Upper lobe of left lung (tissue), 6 donors: ENCODE measurements around the gene CALN1. TPM values are rescaled to one million over a fixed set of nuclear protein-coding genes. Genes with fewer than 3 reads are reported as not detected.

Experiments
- ATAC-seq, 2 donors: fragments of 200-7000 bp; cut with Tn5 transposase; one replicate each; pipeline ENCODE4 v1.9.1; 2022; ENCODE audit warnings: mild to moderate bottlenecking in 2 of 2, moderate library complexity in 2 of 2; ENCODE audit not compliant: low FRiP score in 2 of 2
- DNase-seq, 2 donors: peaks; one replicate each; pipeline ENCODE4 v3.0.0-alpha.2; 2019 to 2020
- H3K27ac ChIP-seq, 4 donors: fragments of 200-600 bp; sonication (generic); one replicate each; pipeline ENCODE4 v1.5.1; 2016 to 2019
- H3K27me3 ChIP-seq, 4 donors: fragments of 200-600 bp; sonication (generic); one replicate each; pipeline ENCODE4 v1.5.1; 2017 to 2019
- H3K36me3 ChIP-seq, 4 donors: fragments of 200-600 bp; sonication (generic); one replicate each; pipeline ENCODE4 v1.5.1; 2016 to 2019
- H3K4me1 ChIP-seq, 4 donors: fragments of 200-600 bp; sonication (generic); one replicate each; pipeline ENCODE4 v1.5.1; 2018 to 2019
- H3K4me3 ChIP-seq, 4 donors: fragments of 200-600 bp; sonication (generic); one replicate each; pipeline ENCODE4 v1.5.1; 2017 to 2019; ENCODE audit warnings: mild to moderate bottlenecking in 2 of 4, moderate library complexity in 1 of 4
- H3K9me3 ChIP-seq, 4 donors: fragments of 200-600 bp; sonication (generic); one replicate each; pipeline ENCODE4 v1.5.1; 2018 to 2019
- CTCF ChIP-seq, 6 experiments: fragments of 450-650 bp in 4 of 6; fragments of 200-600 bp in 2 of 6; sonication (generic) in 2 of 6; IDR thresholded peaks; one replicate each; pipeline ENCODE4 v1.5.1; 2016 to 2019; ENCODE audit warnings: antibody characterized with exemption in 6 of 6
- EP300 ChIP-seq, 4 donors: sonication (generic); formaldehyde crosslinking; IDR thresholded peaks; one replicate each; pipeline ENCODE4 v1.5.1; 2017; ENCODE audit warnings: antibody characterized with exemption in 4 of 4, control low read depth in 2 of 4
- POLR2A ChIP-seq, 4 donors: fragments of 450-650 bp; IDR thresholded peaks; one replicate each; pipeline ENCODE4 v1.5.1; 2016 to 2017; ENCODE audit warnings: antibody characterized with exemption in 4 of 4, mild to moderate bottlenecking in 2 of 4
- POLR2AphosphoS5 ChIP-seq, 2 donors: sonication (generic); formaldehyde crosslinking; IDR thresholded peaks; one replicate each; pipeline ENCODE4 v1.5.1; 2017; ENCODE audit warnings: antibody characterized with exemption in 2 of 2
- WGBS, 2 donors: methylation state at CpG; one replicate each; pipeline ENCODE4 v1.1.5; 2017 to 2018; 5-methylcytosine and 5-hydroxymethylcytosine counted together
- total RNA-seq, 6 donors: library from RNA; depleted of rRNA in 4 of 6; stranded (reverse); fragments of >200 nt in 4 of 6; gene quantifications; one replicate each; pipeline versions ENCODE4 v1.1.0 to v1.2.1, GENCODE V29; 2016 to 2021
- donor health status: DM: no; HTN: no; CAD: no; lungs with moderate emphysema.
- donor health status: DM: no; HTN: yes; CAD: no; lungs with severe emphysema.

The CALN1 gene
- total RNA-seq, 6 donors from 2014 or later = 0.24 to 0.46 TPM; not detected in 4

- no peak overlapping the region for H3K27ac ChIP-seq
- peaks cover 0 to 18% (median 0%) of the 10 kb centered on the region in 4 donors for H3K4me1 ChIP-seq
- peaks cover 0 to 27% (median 8%) of the 10 kb centered on the region in 4 donors for H3K27me3 ChIP-seq
- H3K9me3 ChIP-seq = no peaks in the 10 kb centered on the region
- no peaks in the 10 kb centered on the region for H3K36me3 ChIP-seq
- ATAC-seq (no peak), DNase-seq (no peak)
- 40 to 53% methylated on average over 4 to 5 of the region's 5 CpGs for WGBS, 2 donors
- no peak overlapping the region for H3K4me3 ChIP-seq
- no peak for TF ChIP-seq EP300 (IDR thresholded peaks at IDR 0.05)
- TF ChIP-seq POLR2AphosphoS5 (IDR thresholded peaks at IDR 0.05) = no peak
- no peak for TF ChIP-seq POLR2A (IDR thresholded peaks at IDR 0.05)
- TF ChIP-seq CTCF (IDR thresholded peaks at IDR 0.05) = no peak
Measured at GRCh38 chr7:72334698-72335097, 77.4 kb downstream of the CALN1 start.

GRCh38 chr7:72334066-72334465 lies 78.1 kb downstream of the CALN1 start:
- Histone ChIP-seq H3K4me1 (peaks cover 0 to 18% (median 0%) of the 10 kb centered on the region in 4 donors), H3K27ac (no peak overlapping the region), H3K9me3 (no peaks in the 10 kb centered on the region), H3K36me3 (no peaks in the 10 kb centered on the region), H3K27me3 (peaks cover 0 to 27% (median 8%) of the 10 kb centered on the region in 4 donors), H3K4me3 (no peak overlapping the region)
- ATAC-seq = no peak
- DNase-seq = no peak
- TF ChIP-seq POLR2A (IDR thresholded peaks at IDR 0.05) = no peak
- no peak for TF ChIP-seq POLR2AphosphoS5 (IDR thresholded peaks at IDR 0.05)
- no peak for TF ChIP-seq CTCF (IDR thresholded peaks at IDR 0.05)
- no peak for TF ChIP-seq EP300 (IDR thresholded peaks at IDR 0.05)
- 25 to 34% methylated on average over 6 of the region's 6 CpGs for WGBS, 2 donors

- TF ChIP-seq POLR2A (IDR thresholded peaks at IDR 0.05) (no peak), POLR2AphosphoS5 (IDR thresholded peaks at IDR 0.05) (no peak), CTCF (IDR thresholded peaks at IDR 0.05) (no peak), EP300 (IDR thresholded peaks at IDR 0.05) (no peak)
- Histone ChIP-seq H3K9me3 (no peaks in the 10 kb centered on the region), H3K36me3 (no peaks in the 10 kb centered on the region), H3K4me3 (no peak overlapping the region), H3K27ac (no peak overlapping the region), H3K4me1 (no peaks in the 10 kb centered on the region), H3K27me3 (no peaks in the 10 kb centered on the region)
- DNase-seq (no peak), ATAC-seq (no peak)
Measured at GRCh38 chr7:72326811-72327210, 85.3 kb downstream of the CALN1 start.

- Histone ChIP-seq H3K4me3 (no peak overlapping the region), H3K36me3 (no peaks in the 10 kb centered on the region), H3K27me3 (no peaks in the 10 kb centered on the region), H3K9me3 (no peaks in the 10 kb centered on the region), H3K27ac (no peak overlapping the region), H3K4me1 (no peaks in the 10 kb centered on the region)
- WGBS, 2 donors = 57 to 58% methylated on average over 4 of the region's 4 CpGs
- TF ChIP-seq CTCF (IDR thresholded peaks at IDR 0.05) = no peak
- TF ChIP-seq POLR2AphosphoS5 (IDR thresholded peaks at IDR 0.05) = no peak
- TF ChIP-seq POLR2A (IDR thresholded peaks at IDR 0.05) = no peak
- no peak for TF ChIP-seq EP300 (IDR thresholded peaks at IDR 0.05)
- no peak for DNase-seq
- ATAC-seq = no peak
Measured at GRCh38 chr7:72326365-72326764, 85.8 kb downstream of the CALN1 start.

GRCh38 chr7:72325561-72325960 lies 86.6 kb downstream of the CALN1 start:
- Histone ChIP-seq H3K4me1 (no peaks in the 10 kb centered on the region), H3K4me3 (no peak overlapping the region), H3K9me3 (no peaks in the 10 kb centered on the region), H3K27ac (no peak overlapping the region), H3K36me3 (no peaks in the 10 kb centered on the region), H3K27me3 (no peaks in the 10 kb centered on the region)
- DNase-seq (no peak), ATAC-seq (no peak)
- no peak for TF ChIP-seq EP300 (IDR thresholded peaks at IDR 0.05)
- no peak for TF ChIP-seq POLR2AphosphoS5 (IDR thresholded peaks at IDR 0.05)
- TF ChIP-seq POLR2A (IDR thresholded peaks at IDR 0.05) = no peak
- no peak for TF ChIP-seq CTCF (IDR thresholded peaks at IDR 0.05)
- 71 to 85% methylated on average over 5 of the region's 5 CpGs for WGBS, 2 donors
